Stimulated activated CD8-positive, alpha-beta memory T cell treated with anti-CD3 and anti-CD28 coated beads, Interleukin-12 subunit alpha, Interleukin-12 subunit beta, amount 100 ng/mL, for 4 hours (primary cell): Measurements from ENCODE around the gene KCNK2.

Source experiments
- DNase-seq: peaks from one replicate; pipeline ENCODE4 v3.0.0-alpha.2; 2020; ENCODE audit warnings: low read depth

Gene KCNK2, protein sequence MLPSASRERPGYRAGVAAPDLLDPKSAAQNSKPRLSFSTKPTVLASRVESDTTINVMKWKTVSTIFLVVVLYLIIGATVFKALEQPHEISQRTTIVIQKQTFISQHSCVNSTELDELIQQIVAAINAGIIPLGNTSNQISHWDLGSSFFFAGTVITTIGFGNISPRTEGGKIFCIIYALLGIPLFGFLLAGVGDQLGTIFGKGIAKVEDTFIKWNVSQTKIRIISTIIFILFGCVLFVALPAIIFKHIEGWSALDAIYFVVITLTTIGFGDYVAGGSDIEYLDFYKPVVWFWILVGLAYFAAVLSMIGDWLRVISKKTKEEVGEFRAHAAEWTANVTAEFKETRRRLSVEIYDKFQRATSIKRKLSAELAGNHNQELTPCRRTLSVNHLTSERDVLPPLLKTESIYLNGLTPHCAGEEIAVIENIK

GRCh38 chr1:215082532-215083382, at the start of gene KCNK2:
TSS of gene KCNK2 (plus strand) at chr1:215082737. CDS start at chr1:215083386, 649 bp downstream.
- no peak for DNase-seq

GRCh38 chr1:215032911-215033526, 49.5 kb upstream of the KCNK2 start:
- no peak for DNase-seq

DNA sequence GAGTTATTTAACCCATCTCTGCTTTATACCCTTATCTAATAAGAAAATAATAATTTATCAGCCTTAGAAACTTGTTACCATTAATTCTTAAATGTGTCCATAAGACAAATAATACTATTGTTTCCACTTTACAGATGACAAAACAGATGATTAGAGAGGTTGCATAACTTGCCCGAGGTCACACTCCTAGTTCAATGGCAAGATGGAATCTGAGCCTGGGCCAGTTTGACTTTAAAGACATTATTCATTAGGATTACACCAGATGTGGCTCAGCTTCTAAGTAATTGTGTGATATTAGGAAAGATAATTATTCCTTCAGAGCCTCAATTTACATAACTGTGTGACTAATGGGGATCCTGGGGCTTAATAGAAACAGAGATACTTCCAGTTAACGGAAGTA, 42.3 kb upstream of the KCNK2 start:
- DNase-seq, result no peak

DNA sequence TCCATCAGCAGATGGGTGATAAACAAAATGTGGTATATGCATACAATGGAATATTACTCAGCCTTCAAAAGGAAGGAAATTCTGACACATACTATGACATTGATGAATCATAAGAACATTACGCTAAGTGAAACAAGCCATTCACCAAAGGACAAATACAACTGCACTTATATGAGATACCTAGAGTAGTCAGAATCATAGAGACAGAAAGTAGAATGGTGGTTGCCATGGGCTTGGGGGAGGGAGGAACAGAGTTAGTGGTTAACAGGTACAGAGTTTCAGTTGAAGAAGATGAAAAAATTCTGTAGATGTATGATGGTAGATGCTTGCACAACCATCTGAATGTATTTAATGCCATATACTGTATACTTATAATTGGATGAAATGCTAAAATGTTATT, 39.1 kb upstream of the KCNK2 start:
- no peak for DNase-seq

GRCh38 chr1:215044151-215044550, 38.4 kb upstream of the KCNK2 start:
- no peak for DNase-seq

GRCh38 chr1:215045698-215046308, 36.7 kb upstream of the KCNK2 start:
- no peak for DNase-seq

DNA sequence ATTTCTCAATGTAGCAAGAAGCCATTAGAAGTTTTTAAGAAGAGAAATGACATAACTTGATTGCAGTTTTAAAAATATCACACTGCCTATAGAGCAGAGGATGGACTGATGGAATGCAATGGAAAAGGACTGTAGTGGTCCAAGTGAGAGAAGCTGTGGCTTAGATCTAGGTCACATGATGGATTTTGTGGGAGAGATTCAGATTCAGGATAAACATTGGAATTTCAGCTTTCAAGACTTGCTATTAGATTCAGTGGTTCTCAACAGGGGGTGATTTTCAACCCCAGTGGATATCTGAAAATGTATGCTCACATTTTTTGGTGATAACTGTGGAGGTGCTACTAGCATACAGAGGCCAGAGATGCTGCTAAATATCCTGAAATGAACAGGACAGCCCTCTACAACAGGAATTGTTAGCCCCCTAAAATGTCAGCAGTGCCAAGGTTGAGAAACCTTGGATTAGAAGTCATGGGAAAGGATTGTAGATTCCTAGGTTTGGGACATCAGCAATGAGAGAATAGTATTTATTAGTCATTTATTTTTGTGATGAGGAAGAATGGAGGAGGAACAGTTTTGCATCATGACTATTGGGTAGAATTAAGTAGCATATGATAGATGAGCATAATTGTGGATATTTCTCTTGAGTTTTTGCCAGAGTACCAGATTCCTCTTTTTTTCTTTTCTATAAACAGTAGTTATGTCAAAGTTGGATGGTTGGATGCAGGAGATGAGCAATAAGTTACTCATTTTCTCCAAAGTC, 30.1 kb upstream of the KCNK2 start:
- no peak for DNase-seq

DNA sequence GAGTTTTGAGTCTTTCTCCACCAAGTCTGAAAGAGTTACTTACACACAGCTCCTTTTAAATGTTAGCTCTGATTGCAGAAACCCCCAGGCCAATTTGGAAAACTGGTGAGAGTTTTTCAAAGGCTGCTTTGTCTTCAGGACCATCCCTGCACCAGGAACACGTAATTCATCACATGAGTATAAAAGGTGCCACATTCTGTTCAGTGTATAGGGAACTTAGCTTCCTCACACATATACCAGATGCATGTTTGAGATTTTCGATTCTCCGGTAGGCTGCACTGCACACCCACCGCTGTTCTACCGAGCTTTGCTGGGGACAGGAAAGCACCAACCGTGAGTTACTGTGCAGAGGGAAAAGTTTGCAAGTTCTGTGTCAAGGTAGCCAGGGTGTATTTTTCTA, 28.3 kb upstream of the KCNK2 start:
- DNase-seq, result no peak

GRCh38 chr1:215055281-215055935, 27.1 kb upstream of the KCNK2 start:
- DNase-seq, result no peak

DNA sequence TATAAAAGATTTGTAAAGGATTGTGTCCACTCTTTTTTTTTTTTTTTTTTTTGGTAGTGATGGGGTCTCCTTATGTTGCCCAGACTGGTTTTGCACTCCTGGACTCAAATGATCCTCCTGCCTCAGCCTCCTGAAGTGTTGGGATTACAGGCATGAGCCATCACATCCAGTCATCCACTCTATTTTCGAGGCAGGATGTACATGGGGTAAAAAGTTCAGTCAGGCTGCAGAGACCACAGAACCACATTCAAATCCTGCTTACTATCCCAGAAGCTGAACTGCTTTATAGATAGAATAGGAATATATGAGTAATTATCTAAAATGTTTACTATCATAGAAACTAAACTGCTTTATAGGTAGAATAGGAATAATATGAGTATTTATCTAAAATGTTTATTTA, 26.0 kb upstream of the KCNK2 start:
- no peak for DNase-seq

DNA sequence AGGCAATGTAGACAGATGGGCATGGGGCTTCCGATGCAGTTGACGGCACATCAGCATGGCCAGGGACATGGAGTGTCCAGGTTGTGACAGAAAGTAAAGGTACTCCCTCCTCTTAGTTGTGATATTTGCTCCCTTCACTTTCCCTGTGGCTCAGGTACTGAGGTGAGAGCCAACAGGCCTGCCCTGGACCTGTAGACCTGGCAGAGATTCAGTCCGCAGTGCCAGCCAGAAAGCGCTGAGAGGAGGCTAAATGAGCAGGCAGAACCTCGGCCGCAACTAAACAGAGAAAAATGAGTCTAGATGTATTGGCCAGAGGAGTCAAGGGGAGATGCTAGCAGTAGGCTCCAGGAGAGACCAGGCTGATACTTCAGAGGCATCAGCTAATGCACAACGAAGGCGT, 22.6 kb upstream of the KCNK2 start:
- DNase-seq, result no peak

DNA sequence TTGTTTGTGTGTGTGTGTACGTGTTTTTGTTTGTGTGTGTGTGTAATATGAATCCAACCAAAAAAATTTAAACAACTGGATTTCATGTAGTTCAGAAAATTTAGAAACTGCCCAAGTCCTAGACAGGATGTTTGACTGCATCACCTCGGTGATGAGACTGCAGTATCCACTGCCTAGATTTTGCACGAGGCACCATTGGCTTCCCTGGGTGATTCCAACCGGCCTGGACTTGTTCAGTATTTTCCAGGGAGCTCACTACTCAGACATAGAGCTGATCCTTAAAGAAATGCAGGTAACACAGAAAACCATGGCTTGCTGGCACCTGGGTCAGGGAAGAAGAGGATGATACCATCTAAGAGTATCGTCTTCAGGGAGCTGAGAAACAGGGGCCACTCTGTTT, 18.2 kb upstream of the KCNK2 start:
- DNase-seq, result no peak

DNA sequence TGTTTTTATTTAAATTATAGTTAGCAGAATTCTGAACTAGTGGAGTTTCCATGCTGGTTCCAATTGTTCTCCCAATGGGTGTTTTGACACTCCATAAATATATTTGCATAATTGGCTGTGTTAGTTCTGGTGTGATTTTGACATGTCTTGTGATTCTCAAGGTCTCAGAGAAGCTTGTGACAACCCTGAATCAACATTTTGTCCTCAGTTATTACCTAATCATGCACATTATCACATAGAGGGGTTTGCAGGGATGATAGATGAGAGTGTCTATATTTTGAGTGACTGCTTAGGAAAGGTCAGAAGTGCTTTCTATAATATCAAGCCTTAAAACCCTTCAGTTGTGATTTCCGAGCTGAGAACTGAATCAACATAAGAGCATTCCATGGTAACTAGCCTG, 11.5 kb upstream of the KCNK2 start:
- no peak for DNase-seq

- DNase-seq, result no peak
Measured at GRCh38 chr1:215076322-215076721, 6.2 kb upstream of the KCNK2 start.

GRCh38 chr1:215079456-215079855, 3.1 kb upstream of the KCNK2 start:
- no peak for DNase-seq

DNA sequence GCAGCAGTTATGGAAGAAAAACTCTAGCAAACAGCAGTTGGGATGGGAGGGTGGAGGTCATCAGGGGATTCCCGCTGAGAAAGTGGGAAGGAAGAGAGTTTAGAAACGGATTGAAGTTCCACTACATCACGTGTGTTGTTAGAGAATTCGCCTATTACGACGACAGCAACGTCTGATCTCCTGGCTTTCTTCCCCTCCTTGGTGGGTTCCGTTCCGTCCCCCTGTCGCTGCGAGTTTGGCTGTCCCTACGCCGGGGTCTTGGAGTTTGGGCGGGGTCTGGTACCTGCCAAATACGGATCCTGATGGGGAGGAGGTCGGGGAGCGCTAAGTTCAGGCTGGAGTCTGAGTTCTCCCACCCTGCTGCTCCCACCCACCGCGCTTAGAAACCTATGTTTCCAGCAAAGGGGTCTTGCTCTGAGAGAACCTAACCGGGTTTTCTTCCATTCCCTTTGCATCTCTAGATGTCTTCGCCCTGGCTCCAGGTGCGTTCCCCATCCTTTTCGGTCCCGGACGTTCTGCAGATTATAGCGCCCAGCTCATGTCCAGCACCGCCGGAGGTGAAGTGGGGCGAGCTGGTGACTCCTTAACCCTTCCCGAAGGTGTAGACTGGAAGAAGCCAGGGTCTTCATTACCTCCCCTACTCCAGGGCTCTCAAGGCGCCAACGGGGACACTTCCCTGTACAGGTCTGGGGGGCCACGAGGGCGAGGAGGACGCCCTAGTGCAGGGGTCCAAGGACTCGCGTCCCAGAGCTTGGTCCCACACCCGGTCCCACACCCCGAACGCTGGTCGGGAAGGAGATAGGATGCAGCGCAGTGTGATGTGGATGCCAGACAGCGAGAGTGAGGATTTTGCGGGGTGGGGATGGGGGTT, 641 bp upstream of the KCNK2 start:
- DNase-seq, result no peak

GRCh38 chr1:215083383-215083961, 935 bp downstream of the KCNK2 start:
- no peak for DNase-seq

DNA sequence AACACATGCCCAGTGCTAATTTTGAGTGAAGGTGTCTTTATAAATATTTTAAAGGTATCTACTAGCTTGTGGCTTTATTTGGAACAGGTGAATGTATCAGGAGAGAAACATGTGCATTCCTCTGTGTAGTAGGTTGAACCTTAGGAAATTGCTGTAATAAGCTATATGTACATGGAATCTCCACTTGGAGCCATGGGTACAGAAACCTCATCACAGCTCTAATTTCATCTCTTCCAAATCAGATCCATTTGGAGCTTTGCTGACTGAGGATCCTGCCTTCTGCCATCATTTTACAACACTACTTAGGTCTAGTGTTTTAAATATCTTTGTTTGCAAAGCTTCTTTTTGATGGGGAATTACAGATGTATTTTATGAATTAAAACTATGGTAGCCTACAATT, 2.1 kb downstream of the KCNK2 start:
- DNase-seq, result no peak

- no peak for DNase-seq
Measured at GRCh38 chr1:215087603-215088002, 5.1 kb downstream of the KCNK2 start.

DNA sequence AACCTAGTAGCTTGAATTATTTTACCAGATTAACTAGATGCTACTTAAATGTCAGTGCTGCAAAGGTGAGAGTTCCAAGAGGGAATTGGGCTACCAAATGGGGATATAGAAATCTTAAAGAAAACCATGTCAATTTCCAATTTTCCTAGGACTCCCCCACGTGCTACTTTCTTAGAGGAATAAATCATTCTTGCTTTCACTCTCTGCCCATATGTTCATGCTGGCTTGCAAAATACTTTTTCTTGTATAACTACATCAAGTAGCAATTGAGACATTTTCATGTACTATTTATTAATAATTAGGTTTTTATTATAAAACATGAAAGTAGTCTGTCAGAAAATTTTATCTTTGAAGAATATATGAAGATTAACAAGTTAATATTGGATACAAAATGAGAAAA, 11.8 kb downstream of the KCNK2 start:
- no peak for DNase-seq
